ENCODE results near the gene CENPVL2. TPM values are rescaled to one million over a fixed set of nuclear protein-coding genes. Genes with fewer than 3 reads are reported as not detected.
A peak's percentile ranks its signal among the peaks of the same experiment; 100 is the strongest.
"Not testable (repeated sequence)": the region's sequence is repeated elsewhere in the genome, so short reads cannot be mapped to it uniquely, and the experiment has no call there.

CENPVL2 gene
- total RNA-seq, 1 donor = not detected

DNA sequence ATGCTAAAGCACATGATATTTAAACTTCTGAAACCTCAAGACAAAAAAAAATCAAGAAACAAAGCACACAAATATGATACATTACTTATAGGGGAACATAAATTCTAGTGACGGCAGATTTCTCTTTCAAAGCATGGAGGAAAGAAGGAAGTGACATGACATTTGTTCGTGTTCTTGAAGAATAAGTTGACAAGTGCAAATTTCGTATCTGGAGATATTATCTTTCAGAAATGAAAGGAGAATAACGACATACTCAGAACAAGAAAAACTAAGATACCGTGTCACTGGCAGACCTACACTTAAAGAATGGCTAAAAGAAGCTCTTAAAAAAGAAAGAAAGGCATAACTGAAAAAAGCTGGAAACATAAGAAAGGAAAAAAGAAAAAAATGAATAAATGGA, 16.6 kb downstream of the CENPVL2 start:
- no peak for DNase-seq (ENCODE audit: low read depth)
- TF ChIP-seq CTCF (IDR thresholded peaks at IDR 0.05; ENCODE audit: insufficient read depth, low read depth, low read length) = no peak
- H3K4me3 ChIP-seq (ENCODE audit: low read depth, low read length) = no peak overlapping the region

GRCh38 chrX:51643377-51643776, 39.3 kb downstream of the CENPVL2 start:
- DNase-seq (ENCODE audit: low read depth) = no peak
- TF ChIP-seq CTCF (IDR thresholded peaks at IDR 0.05; ENCODE audit: insufficient read depth, low read depth, low read length) = no peak
- H3K4me3 ChIP-seq (ENCODE audit: low read depth, low read length) = no peak overlapping the region

DNA sequence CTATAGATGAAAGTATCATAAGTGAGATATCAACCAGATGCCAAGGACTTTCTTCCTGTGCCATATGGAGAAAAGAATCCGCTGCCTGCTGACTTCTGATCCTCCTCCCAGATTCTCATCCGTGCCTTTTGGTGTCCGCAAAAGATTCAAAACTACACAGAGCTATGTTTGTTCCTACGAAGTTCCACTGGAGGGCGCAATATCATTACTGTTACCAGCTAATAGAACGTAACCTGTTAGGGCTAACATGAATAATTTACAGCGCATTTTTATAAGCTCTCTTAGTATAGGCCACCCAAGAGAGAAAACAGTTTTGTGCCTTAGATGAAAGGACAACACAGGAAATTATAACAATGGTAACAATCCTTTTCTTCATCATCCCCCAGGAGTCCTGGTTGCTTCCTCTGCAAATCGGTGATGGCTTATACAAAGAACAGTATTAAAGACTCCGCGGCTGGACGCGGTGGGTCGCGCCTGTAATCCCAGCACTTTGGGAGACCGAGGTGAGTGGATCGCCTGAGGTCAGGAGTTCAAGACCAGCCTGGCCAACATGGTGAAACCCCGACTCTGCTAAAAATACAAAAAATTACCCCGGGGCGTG, 41.1 kb downstream of the CENPVL2 start:
- DNase-seq (ENCODE audit: low read depth) = peak; percentile 54
- H3K4me3 ChIP-seq (ENCODE audit: low read depth, low read length) = no peak overlapping the region
- TF ChIP-seq CTCF (IDR thresholded peaks at IDR 0.05; ENCODE audit: insufficient read depth, low read depth, low read length) = peak; percentile 53

DNA sequence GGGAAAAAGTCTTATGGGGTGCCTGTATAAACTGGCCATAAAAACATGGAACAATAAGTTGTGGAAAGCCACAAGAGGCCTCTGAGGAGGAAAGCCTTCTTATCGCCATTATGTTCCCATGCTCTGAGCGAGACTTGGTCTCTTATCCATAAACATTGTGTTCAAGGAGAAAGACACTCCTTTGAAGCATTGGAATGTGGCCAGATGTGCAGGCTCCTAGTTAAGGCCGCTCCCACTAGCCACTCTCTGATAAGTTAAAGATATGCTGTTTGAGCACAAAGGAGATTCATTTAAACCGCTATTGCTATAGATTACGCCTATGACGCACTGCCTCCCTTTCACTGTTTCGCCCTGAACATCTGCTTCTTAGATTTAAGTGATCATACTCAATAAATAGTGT, 46.1 kb downstream of the CENPVL2 start:
- DNase-seq (ENCODE audit: low read depth); H3K4me3 ChIP-seq (ENCODE audit: low read depth, low read length): not testable (repeated sequence)

Other genes starting within 250 kb of the CENPVL2 start
- 7.4 and 12.1 TPM in 2 replicates for gene NUDT11, start 186.2 kb downstream of the CENPVL2 start, total RNA-seq
- gene CENPVL3, start 63.9 kb downstream of the CENPVL2 start, total RNA-seq = not detected in 2 replicates
- gene CENPVL1, start 27.7 kb upstream of the CENPVL2 start, total RNA-seq = not detected in 2 replicates
- 4.5 and 7.8 TPM in 2 replicates for gene GSPT2, start 60.6 kb upstream of the CENPVL2 start, total RNA-seq
- gene MAGED1, start 210.8 kb upstream of the CENPVL2 start, total RNA-seq = 283 and 285 TPM in 2 replicates

Measured in fibroblast of villous mesenchyme (primary cell).